Measurements from ENCODE around the gene SYNDIG1. TPM values are rescaled to one million over a fixed set of nuclear protein-coding genes. Genes with fewer than 3 reads are reported as not detected.
"Not testable (repeated sequence)": the region's sequence is repeated elsewhere in the genome, so short reads cannot be mapped to it uniquely, and the experiment has no call there.

SYNDIG1 gene
- polyA plus RNA-seq, 1 donor from 2014 or later, result 0.22 TPM

DNA sequence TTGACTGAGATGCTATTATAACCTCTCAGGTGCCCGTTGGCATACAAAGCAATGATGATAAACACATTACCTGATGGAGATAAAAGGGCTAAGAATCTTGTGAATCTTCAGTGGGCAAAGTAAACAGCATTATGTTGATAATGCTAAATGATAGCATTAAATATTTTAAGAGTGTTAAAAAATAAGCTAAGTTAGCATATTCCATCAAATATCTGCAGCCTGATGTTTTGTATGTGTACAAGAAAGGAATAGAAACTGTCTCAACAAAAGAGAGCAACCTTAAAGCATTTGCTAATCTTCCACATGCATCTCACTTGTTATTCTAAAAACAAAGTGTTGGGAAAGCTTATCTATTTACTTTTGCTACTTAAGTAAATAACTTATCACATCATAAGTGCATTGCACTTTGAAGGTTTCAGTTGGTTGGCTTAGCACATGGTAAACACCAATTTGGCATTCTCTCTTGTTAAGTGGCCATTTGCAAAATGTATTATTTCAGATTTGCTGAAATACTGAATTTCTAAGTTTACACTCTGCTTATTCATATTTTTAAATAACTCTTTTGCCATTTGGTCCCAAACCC, 151.6 kb downstream of the SYNDIG1 start:
- Histone ChIP-seq H3K4me2 (ENCODE audit: low read length) (no peak overlapping the region), H3K9me3 (ENCODE audit: low read length) (no peaks in the 10 kb centered on the region), H3K9ac (ENCODE audit: low read length) (no peak overlapping the region), H3K27me3 (ENCODE audit: insufficient read depth, low read depth, low read length) (no peaks in the 10 kb centered on the region), H3K36me3 (ENCODE audit: insufficient read depth, low read length) (no peaks in the 10 kb centered on the region), H3K9me2 (ENCODE audit: insufficient read depth, low read length) (no peaks in the 10 kb centered on the region), H3K4me3 (ENCODE audit: low read length) (no peak overlapping the region), H3K79me2 (replicated peaks; ENCODE audit: insufficient read depth, low read length) (no peaks in the 10 kb centered on the region), H3K27ac (ENCODE audit: low read length) (no peak overlapping the region), H4K20me1 (ENCODE audit: insufficient read depth) (no peaks in the 10 kb centered on the region), H3F3A (ENCODE audit: insufficient read depth, low read length, poor library complexity, severe bottlenecking) (no peaks in the 10 kb centered on the region), H2AFZ (ENCODE audit: low read depth, low read length) (no peak overlapping the region)
- TF ChIP-seq POLR2AphosphoS5 (IDR thresholded peaks at IDR 0.05) (no peak), MXI1 (conservative IDR thresholded peaks at IDR 0.05; ENCODE audit: poor library complexity, severe bottlenecking) (no peak), TAF1 (IDR thresholded peaks at IDR 0.05; ENCODE audit: low read depth) (no peak), SMC3 (conservative IDR thresholded peaks at IDR 0.05; ENCODE audit: poor library complexity) (no peak), EP300 (conservative IDR thresholded peaks at IDR 0.05; ENCODE audit: poor library complexity, severe bottlenecking) (no peak), EZH2 (IDR thresholded peaks at IDR 0.05; ENCODE audit: borderline replicate concordance, insufficient read depth, low read length, poor library complexity, severe bottlenecking) (no peak), RAD21 (conservative IDR thresholded peaks at IDR 0.05) (no peak)
- TF ChIP-seq, protein P1, sequence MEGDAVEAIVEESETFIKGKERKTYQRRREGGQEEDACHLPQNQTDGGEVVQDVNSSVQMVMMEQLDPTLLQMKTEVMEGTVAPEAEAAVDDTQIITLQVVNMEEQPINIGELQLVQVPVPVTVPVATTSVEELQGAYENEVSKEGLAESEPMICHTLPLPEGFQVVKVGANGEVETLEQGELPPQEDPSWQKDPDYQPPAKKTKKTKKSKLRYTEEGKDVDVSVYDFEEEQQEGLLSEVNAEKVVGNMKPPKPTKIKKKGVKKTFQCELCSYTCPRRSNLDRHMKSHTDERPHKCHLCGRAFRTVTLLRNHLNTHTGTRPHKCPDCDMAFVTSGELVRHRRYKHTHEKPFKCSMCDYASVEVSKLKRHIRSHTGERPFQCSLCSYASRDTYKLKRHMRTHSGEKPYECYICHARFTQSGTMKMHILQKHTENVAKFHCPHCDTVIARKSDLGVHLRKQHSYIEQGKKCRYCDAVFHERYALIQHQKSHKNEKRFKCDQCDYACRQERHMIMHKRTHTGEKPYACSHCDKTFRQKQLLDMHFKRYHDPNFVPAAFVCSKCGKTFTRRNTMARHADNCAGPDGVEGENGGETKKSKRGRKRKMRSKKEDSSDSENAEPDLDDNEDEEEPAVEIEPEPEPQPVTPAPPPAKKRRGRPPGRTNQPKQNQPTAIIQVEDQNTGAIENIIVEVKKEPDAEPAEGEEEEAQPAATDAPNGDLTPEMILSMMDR (IDR thresholded peaks at IDR 0.05; ENCODE audit: poor library complexity, severe bottlenecking), result no peak
- TF ChIP-seq, protein P2, sequence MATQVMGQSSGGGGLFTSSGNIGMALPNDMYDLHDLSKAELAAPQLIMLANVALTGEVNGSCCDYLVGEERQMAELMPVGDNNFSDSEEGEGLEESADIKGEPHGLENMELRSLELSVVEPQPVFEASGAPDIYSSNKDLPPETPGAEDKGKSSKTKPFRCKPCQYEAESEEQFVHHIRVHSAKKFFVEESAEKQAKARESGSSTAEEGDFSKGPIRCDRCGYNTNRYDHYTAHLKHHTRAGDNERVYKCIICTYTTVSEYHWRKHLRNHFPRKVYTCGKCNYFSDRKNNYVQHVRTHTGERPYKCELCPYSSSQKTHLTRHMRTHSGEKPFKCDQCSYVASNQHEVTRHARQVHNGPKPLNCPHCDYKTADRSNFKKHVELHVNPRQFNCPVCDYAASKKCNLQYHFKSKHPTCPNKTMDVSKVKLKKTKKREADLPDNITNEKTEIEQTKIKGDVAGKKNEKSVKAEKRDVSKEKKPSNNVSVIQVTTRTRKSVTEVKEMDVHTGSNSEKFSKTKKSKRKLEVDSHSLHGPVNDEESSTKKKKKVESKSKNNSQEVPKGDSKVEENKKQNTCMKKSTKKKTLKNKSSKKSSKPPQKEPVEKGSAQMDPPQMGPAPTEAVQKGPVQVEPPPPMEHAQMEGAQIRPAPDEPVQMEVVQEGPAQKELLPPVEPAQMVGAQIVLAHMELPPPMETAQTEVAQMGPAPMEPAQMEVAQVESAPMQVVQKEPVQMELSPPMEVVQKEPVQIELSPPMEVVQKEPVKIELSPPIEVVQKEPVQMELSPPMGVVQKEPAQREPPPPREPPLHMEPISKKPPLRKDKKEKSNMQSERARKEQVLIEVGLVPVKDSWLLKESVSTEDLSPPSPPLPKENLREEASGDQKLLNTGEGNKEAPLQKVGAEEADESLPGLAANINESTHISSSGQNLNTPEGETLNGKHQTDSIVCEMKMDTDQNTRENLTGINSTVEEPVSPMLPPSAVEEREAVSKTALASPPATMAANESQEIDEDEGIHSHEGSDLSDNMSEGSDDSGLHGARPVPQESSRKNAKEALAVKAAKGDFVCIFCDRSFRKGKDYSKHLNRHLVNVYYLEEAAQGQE (IDR thresholded peaks at IDR 0.05; ENCODE audit: borderline replicate concordance), result no peak

DNA sequence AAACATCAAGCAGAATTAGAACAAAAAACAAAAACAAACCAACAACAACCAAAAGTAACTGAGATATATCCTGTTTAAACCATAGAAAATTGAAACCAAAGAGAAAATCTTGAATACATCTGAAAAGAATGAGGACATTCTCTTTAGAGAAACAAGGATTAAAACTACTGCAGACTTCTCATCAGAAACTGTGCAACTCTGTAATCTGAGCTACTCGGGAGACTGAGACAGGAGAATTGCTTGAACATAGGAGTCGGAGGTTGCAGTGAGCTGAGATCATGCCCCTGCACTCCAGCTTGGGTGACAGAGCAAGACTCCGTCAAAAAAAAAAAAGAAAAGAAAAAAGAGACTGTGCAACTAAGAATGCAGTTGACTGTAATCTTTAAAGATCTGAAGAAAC, 153.4 kb downstream of the SYNDIG1 start:
- TF ChIP-seq MXI1 (conservative IDR thresholded peaks at IDR 0.05; ENCODE audit: poor library complexity, severe bottlenecking) (no peak), TAF1 (IDR thresholded peaks at IDR 0.05; ENCODE audit: low read depth) (no peak)
- TF ChIP-seq, protein P1 (IDR thresholded peaks at IDR 0.05; ENCODE audit: poor library complexity, severe bottlenecking), result no peak
- no peak overlapping the region for H3K27ac ChIP-seq (ENCODE audit: low read length)
- H3K9me3 ChIP-seq (ENCODE audit: low read length), result no peaks in the 10 kb centered on the region
- no peak overlapping the region for H3K4me2 ChIP-seq (ENCODE audit: low read length)
- no peaks in the 10 kb centered on the region for H3K36me3 ChIP-seq (ENCODE audit: insufficient read depth, low read length)
- no peaks in the 10 kb centered on the region for H3K9me2 ChIP-seq (ENCODE audit: insufficient read depth, low read length)
- H4K20me1 ChIP-seq (ENCODE audit: insufficient read depth), result no peaks in the 10 kb centered on the region
- H2AFZ ChIP-seq (ENCODE audit: low read depth, low read length), result no peak overlapping the region
- H3F3A ChIP-seq (ENCODE audit: insufficient read depth, low read length, poor library complexity, severe bottlenecking), result no peaks in the 10 kb centered on the region
- no peak overlapping the region for H3K4me3 ChIP-seq (ENCODE audit: low read length)
- H3K9ac ChIP-seq (ENCODE audit: low read length), result no peak overlapping the region
- no peaks in the 10 kb centered on the region for H3K79me2 ChIP-seq (replicated peaks; ENCODE audit: insufficient read depth, low read length)
- H3K27me3 ChIP-seq (ENCODE audit: insufficient read depth, low read depth, low read length), result no peaks in the 10 kb centered on the region

DNA sequence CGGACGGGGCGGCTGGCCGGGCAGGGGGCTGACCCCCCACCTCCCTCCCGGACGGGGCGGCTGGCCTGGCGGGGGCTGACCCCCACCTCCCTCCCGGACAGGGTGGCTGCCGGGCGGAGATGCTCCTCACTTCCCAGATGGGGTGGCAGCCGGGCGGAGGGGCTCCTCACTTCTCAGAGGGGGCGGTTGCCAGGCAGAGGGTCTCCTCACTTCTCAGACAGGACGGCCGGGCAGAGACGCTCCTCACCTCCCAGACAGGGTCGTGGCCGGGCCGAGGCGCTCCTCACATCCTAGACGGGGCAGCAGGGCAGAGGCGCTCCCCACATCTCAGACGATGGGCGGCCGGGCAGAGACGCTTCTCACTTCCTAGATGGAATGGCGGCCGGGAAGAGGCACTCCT, 156.7 kb downstream of the SYNDIG1 start:
- not testable (repeated sequence) for H3K27me3 ChIP-seq (ENCODE audit: insufficient read depth, low read depth, low read length); H3F3A ChIP-seq (ENCODE audit: insufficient read depth, low read length, poor library complexity, severe bottlenecking)

More for the DNA sequence above, 156.7 kb downstream of the SYNDIG1 start:
- H3K9ac ChIP-seq (ENCODE audit: low read length); H3K9me3 ChIP-seq (ENCODE audit: low read length); H3K4me3 ChIP-seq (ENCODE audit: low read length); H4K20me1 ChIP-seq (ENCODE audit: insufficient read depth); H3K9me2 ChIP-seq (ENCODE audit: insufficient read depth, low read length); H3K27ac ChIP-seq (ENCODE audit: low read length); H3K4me2 ChIP-seq (ENCODE audit: low read length); H3K36me3 ChIP-seq (ENCODE audit: insufficient read depth, low read length); H2AFZ ChIP-seq (ENCODE audit: low read depth, low read length); H3K79me2 ChIP-seq (replicated peaks; ENCODE audit: insufficient read depth, low read length): not testable (repeated sequence)
